ENCODE measurements around the gene CCL17. TPM values are rescaled to one million over a fixed set of nuclear protein-coding genes. Genes with fewer than 3 reads are reported as not detected.
"Not testable (repeated sequence)": the region's sequence is repeated elsewhere in the genome, so short reads cannot be mapped to it uniquely, and the experiment has no call there.

The CCL17 gene
- total and polyA plus RNA-seq, 2 of the 4 experiments (the other 2 are of a cell fraction) = not detected

GRCh38 chr16:57435838-57436237 is 31.3 kb downstream of the CCL17 start:
- Histone ChIP-seq H3K4me3 (ENCODE audit: insufficient read depth, low read depth, low read length) (no peak overlapping the region), H2BK120ac (ENCODE audit: low read depth, low read length) (no peak overlapping the region), H3K9me1 (ENCODE audit: insufficient read depth, low read length) (no peaks in the 10 kb centered on the region), H3K4ac (ENCODE audit: low read depth, low read length) (no peak overlapping the region), H4K91ac (ENCODE audit: insufficient read depth, low read depth, low read length) (no peak overlapping the region), H4K8ac (ENCODE audit: low read depth in 2 of 2, low read length in 2 of 2) (no peak overlapping the region), H3K4me1 (ENCODE audit: control insufficient read depth, insufficient read depth, low read length) (no peaks in the 10 kb centered on the region), H3K23ac (ENCODE audit: low read depth, low read length) (no peak overlapping the region), H3K4me2 (ENCODE audit: low read depth, low read length) (no peak overlapping the region), H2AFZ (replicated peaks; ENCODE audit: low read length, poor library complexity) (no peak overlapping the region), H3K9ac (ENCODE audit: low read depth, low read length) (no peak overlapping the region), H2AK5ac (ENCODE audit: low read depth, low read length) (no peak overlapping the region), H3K27ac (ENCODE audit: insufficient read depth, low read length) (no peak overlapping the region), H3K56ac (ENCODE audit: extremely low read depth, insufficient read depth, low read length) (no peak overlapping the region), H3K9me3 (ENCODE audit: control insufficient read depth, insufficient read depth, low read length) (peaks cover 3% of the 10 kb centered on the region), H4K5ac (ENCODE audit: low read depth, low read length) (no peak overlapping the region), H2BK5ac (ENCODE audit: low read depth, low read length, poor library complexity, severe bottlenecking) (no peak overlapping the region), H3K18ac (ENCODE audit: low read depth, low read length) (no peak overlapping the region), H3K79me1 (ENCODE audit: low read depth in 1 of 2, low read length in 2 of 2) (peaks cover under 1 to 11% of the 10 kb centered on the region in 2 experiments; a peak in 3 of 4 replicates), H3K14ac (replicated peaks; ENCODE audit: low read depth, low read length) (no peak overlapping the region), H2AK9ac (replicated peaks; ENCODE audit: low read depth, low read length, poor library complexity) (no peak overlapping the region), H2BK20ac (ENCODE audit: low read depth, low read length) (no peak overlapping the region), H2BK15ac (ENCODE audit: low read depth, low read length) (no peak overlapping the region), H3K27me3 (ENCODE audit: control insufficient read depth, insufficient read depth, low read length) (no peaks in the 10 kb centered on the region), H3K36me3 (ENCODE audit: control insufficient read depth, insufficient read depth, low read length) (peaks cover 49% of the 10 kb centered on the region), H4K20me1 (ENCODE audit: insufficient read depth, low read length) (no peaks in the 10 kb centered on the region)
- WGBS, 2 experiments (ENCODE audit: extremely low coverage in 2 of 2, insufficient read length in 1 of 2) = no CpG with 5 or more reads among the region's 1 CpG
- TF ChIP-seq RAD21 (IDR thresholded peaks at IDR 0.05; ENCODE audit: low read length) (no peak), USF2 (IDR thresholded peaks at IDR 0.05; ENCODE audit: low read depth, low read length) (no peak)
- DNase-seq (no peak), ATAC-seq (ENCODE audit: low read depth) (no peak)
- in situ Hi-C loops (cut with MboI; ENCODE audit: low sequenced_read_pairs) = no loop called here
- dilution Hi-C loops (cut with HindIII; ENCODE audit: low sequenced_read_pairs, unreplicated experiment) = no loop called here
- intact Hi-C loops (cut with micrococcal nuclease) = no loop called here
- POLR2A ChIA-PET (ENCODE audit: unreplicated experiment) = no interaction called here
- CTCF ChIA-PET = no interaction called here
- BruUV-seq (replicated peaks) = no TSS peak

GRCh38 chr16:57439947-57440346 is 35.4 kb downstream of the CCL17 start:
- POLR2A ChIA-PET (ENCODE audit: unreplicated experiment); H2AK9ac ChIP-seq (replicated peaks; ENCODE audit: low read depth, low read length, poor library complexity); H4K20me1 ChIP-seq (ENCODE audit: insufficient read depth, low read length); H2AK5ac ChIP-seq (ENCODE audit: low read depth, low read length); H3K23ac ChIP-seq (ENCODE audit: low read depth, low read length); H2BK15ac ChIP-seq (ENCODE audit: low read depth, low read length); H3K9me3 ChIP-seq (ENCODE audit: control insufficient read depth, insufficient read depth, low read length); H4K8ac ChIP-seq (ENCODE audit: low read depth in 2 of 2, low read length in 2 of 2); DNase-seq; H3K18ac ChIP-seq (ENCODE audit: low read depth, low read length); H3K56ac ChIP-seq (ENCODE audit: extremely low read depth, insufficient read depth, low read length); H3K4me3 ChIP-seq (ENCODE audit: insufficient read depth, low read depth, low read length); H3K9me1 ChIP-seq (ENCODE audit: insufficient read depth, low read length); in situ Hi-C loops (cut with MboI; ENCODE audit: low sequenced_read_pairs); H3K27me3 ChIP-seq (ENCODE audit: control insufficient read depth, insufficient read depth, low read length); H4K5ac ChIP-seq (ENCODE audit: low read depth, low read length); H2AFZ ChIP-seq (replicated peaks; ENCODE audit: low read length, poor library complexity); CTCF ChIA-PET; H2BK5ac ChIP-seq (ENCODE audit: low read depth, low read length, poor library complexity, severe bottlenecking); H3K4ac ChIP-seq (ENCODE audit: low read depth, low read length); H3K27ac ChIP-seq (ENCODE audit: insufficient read depth, low read length); H2BK20ac ChIP-seq (ENCODE audit: low read depth, low read length); H3K4me2 ChIP-seq (ENCODE audit: low read depth, low read length); H4K91ac ChIP-seq (ENCODE audit: insufficient read depth, low read depth, low read length); dilution Hi-C loops (cut with HindIII; ENCODE audit: low sequenced_read_pairs, unreplicated experiment); H2BK120ac ChIP-seq (ENCODE audit: low read depth, low read length); H3K9ac ChIP-seq (ENCODE audit: low read depth, low read length); intact Hi-C loops (cut with micrococcal nuclease); BruUV-seq (replicated peaks); H3K14ac ChIP-seq (replicated peaks; ENCODE audit: low read depth, low read length); ATAC-seq (ENCODE audit: low read depth); H3K4me1 ChIP-seq (ENCODE audit: control insufficient read depth, insufficient read depth, low read length): not testable (repeated sequence)
- Histone ChIP-seq H3K36me3 (ENCODE audit: control insufficient read depth, insufficient read depth, low read length) (peaks cover 25% of the 10 kb centered on the region), H3K79me1 (ENCODE audit: low read depth in 1 of 2, low read length in 2 of 2) (peaks cover 19 to 39% of the 10 kb centered on the region in 2 experiments; a peak in 3 of 4 replicates)
- WGBS, 2 experiments (ENCODE audit: extremely low coverage in 2 of 2, insufficient read length in 1 of 2) = 100% methylated on average over 1 of the region's 8 CpGs; no CpG with 5 or more reads in 1 of the 2 experiments

Measured in IMR-90 (cell line).